HEK293 (cell line): ENCODE data around the gene GRID2.

Experiments
- CTCF ChIA-PET: fragments of 350-600 bp; formaldehyde crosslinking; extraction: SDS; loops from one replicate; lab custom pipeline; 2021; ENCODE audit warnings: antibody characterized with exemption; lab: Yijun Ruan, JAX
- POLR2A ChIA-PET: fragments of 300-600 bp; formaldehyde crosslinking; extraction: SDS; loops from one replicate; lab custom pipeline; 2020; ENCODE audit warnings: antibody characterized with exemption, inconsistent platforms; lab: Yijun Ruan, JAX
- H3K27ac ChIP-seq: fragments of 200-500 bp; sonication (Bioruptor generic); 2 replicates; pipeline ENCODE4 v1.5.1; 2014; ENCODE audit warnings: low read depth, low read length, control low read depth, inconsistent platforms; ENCODE audit errors: extremely low read depth
- H3K36me3 ChIP-seq, 2 experiments: fragments of 200-500 bp in 1 of 2; sonication (Bioruptor generic) in 1 of 2; 1 replicate in 1 of 2; 2 replicates in 1 of 2; pipeline ENCODE4 v1.5.1; 2014 to 2017; ENCODE audit warnings: inconsistent platforms in 2 of 2, low read length in 2 of 2; ENCODE audit not compliant: control insufficient read depth in 2 of 2, insufficient read depth in 1 of 2
- H3K4me1 ChIP-seq: fragments of 200-500 bp; sonication (Bioruptor generic); 2 replicates; pipeline ENCODE4 v1.5.1; 2014; ENCODE audit warnings: mild to moderate bottlenecking, low read length, inconsistent platforms; ENCODE audit not compliant: control insufficient read depth, insufficient read depth
- H3K4me3 ChIP-seq: 2 replicates; pipeline ENCODE4 v1.5.1; 2011; ENCODE audit warnings: low read depth, mild to moderate bottlenecking, control low read depth, low read length, moderate library complexity
- H3K9me3 ChIP-seq: fragments of 200-500 bp; sonication (Bioruptor generic); 2 replicates; pipeline ENCODE4 v1.5.1; 2014; ENCODE audit warnings: low read depth, low read length, inconsistent platforms; ENCODE audit not compliant: control insufficient read depth, insufficient read depth
- GLIS2 ChIP-seq: fragments of 450-650 bp; formaldehyde crosslinking; IDR thresholded peaks from 2 replicates; pipeline ENCODE4 v1.5.1; 2016; ENCODE audit warnings: missing biosample characterization, missing genetic modification characterization
- MZF1 ChIP-seq: fragments of 450-650 bp; formaldehyde crosslinking; IDR thresholded peaks from 2 replicates; pipeline ENCODE4 v1.5.1; 2017; ENCODE audit warnings: missing biosample characterization, missing genetic modification characterization, borderline replicate concordance
- SP3 ChIP-seq: fragments of 450-650 bp; formaldehyde crosslinking; IDR thresholded peaks from 2 replicates; pipeline ENCODE4 v1.5.1; 2016; ENCODE audit warnings: missing biosample characterization, missing genetic modification characterization
- TRIM28 ChIP-seq: IDR thresholded peaks from 2 replicates; pipeline ENCODE4 v1.6.1; 2011; ENCODE audit warnings: low read length, control low read depth, borderline replicate concordance
- ZBTB1 ChIP-seq: fragments of 450-650 bp; formaldehyde crosslinking; IDR thresholded peaks from 2 replicates; pipeline ENCODE4 v1.5.1; 2016; ENCODE audit warnings: missing biosample characterization, missing genetic modification characterization
- ZBTB20 ChIP-seq: fragments of 450-650 bp; formaldehyde crosslinking; IDR thresholded peaks from 2 replicates; pipeline ENCODE4 v1.5.1; 2016; ENCODE audit warnings: missing biosample characterization, missing genetic modification characterization
- ZBTB21 ChIP-seq: fragments of 450-650 bp; formaldehyde crosslinking; IDR thresholded peaks from 2 replicates; pipeline ENCODE4 v1.5.1; 2017; ENCODE audit warnings: missing biosample characterization, missing genetic modification characterization
- ZEB2 ChIP-seq: fragments of 450-650 bp; formaldehyde crosslinking; IDR thresholded peaks from 2 replicates; pipeline ENCODE4 v1.5.1; 2016; ENCODE audit warnings: missing biosample characterization, missing genetic modification characterization
- ZFP69B ChIP-seq: fragments of 450-650 bp; formaldehyde crosslinking; IDR thresholded peaks from 2 replicates; pipeline ENCODE4 v1.5.1; 2016; ENCODE audit warnings: missing biosample characterization, missing genetic modification characterization
- ZNF132 ChIP-seq: fragments of 450-650 bp; formaldehyde crosslinking; IDR thresholded peaks from 2 replicates; pipeline ENCODE4 v1.5.1; 2017; ENCODE audit warnings: missing biosample characterization, missing genetic modification characterization, borderline replicate concordance
- ZNF174 ChIP-seq: fragments of 450-650 bp; formaldehyde crosslinking; IDR thresholded peaks from 2 replicates; pipeline ENCODE4 v1.5.0; 2017; ENCODE audit warnings: missing biosample characterization, mild to moderate bottlenecking, missing genetic modification characterization
- ZNF175 ChIP-seq: fragments of 450-650 bp; formaldehyde crosslinking; IDR thresholded peaks from 2 replicates; pipeline ENCODE4 v1.5.1; 2016; ENCODE audit warnings: missing biosample characterization, missing genetic modification characterization
- ZNF214 ChIP-seq: fragments of 450-650 bp; formaldehyde crosslinking; IDR thresholded peaks from 2 replicates; pipeline ENCODE4 v1.5.1; 2017; ENCODE audit warnings: missing biosample characterization, mild to moderate bottlenecking, missing genetic modification characterization, borderline replicate concordance
- ZNF221 ChIP-seq: fragments of 450-650 bp; formaldehyde crosslinking; IDR thresholded peaks from 2 replicates; pipeline ENCODE4 v1.5.1; 2017; ENCODE audit warnings: missing biosample characterization, missing genetic modification characterization, borderline replicate concordance
- ZNF23 ChIP-seq: fragments of 450-650 bp; formaldehyde crosslinking; IDR thresholded peaks from 2 replicates; pipeline ENCODE4 v1.5.1; 2016; ENCODE audit warnings: missing biosample characterization, missing genetic modification characterization, borderline replicate concordance
- ZNF311 ChIP-seq: fragments of 450-650 bp; formaldehyde crosslinking; IDR thresholded peaks from 2 replicates; pipeline ENCODE4 v1.5.1; 2017; ENCODE audit warnings: missing biosample characterization, missing genetic modification characterization, borderline replicate concordance
- ZNF366 ChIP-seq: fragments of 450-650 bp; formaldehyde crosslinking; conservative IDR thresholded peaks from 2 replicates; pipeline ENCODE4 v1.5.1; 2016; ENCODE audit warnings: missing biosample characterization, missing genetic modification characterization
- ZNF514 ChIP-seq: fragments of 450-650 bp; formaldehyde crosslinking; IDR thresholded peaks from 2 replicates; pipeline ENCODE4 v1.5.1; 2016; ENCODE audit warnings: missing biosample characterization, missing genetic modification characterization
- ZNF521 ChIP-seq: fragments of 450-650 bp; formaldehyde crosslinking; IDR thresholded peaks from 2 replicates; pipeline ENCODE4 v1.5.1; 2017; ENCODE audit warnings: missing biosample characterization, mild to moderate bottlenecking, missing genetic modification characterization
- ZNF626 ChIP-seq: fragments of 450-650 bp; sonication (Bioruptor Pico); formaldehyde crosslinking; IDR thresholded peaks from 2 replicates; pipeline ENCODE4 v1.5.1; 2018; ENCODE audit warnings: missing biosample characterization, missing genetic modification characterization, inconsistent platforms
- ZNF76 ChIP-seq: fragments of 450-650 bp; formaldehyde crosslinking; IDR thresholded peaks from 2 replicates; pipeline ENCODE4; 2016; ENCODE audit warnings: low read depth, missing biosample characterization, missing genetic modification characterization, borderline replicate concordance
- ZNF785 ChIP-seq: fragments of 450-650 bp; formaldehyde crosslinking; IDR thresholded peaks from 2 replicates; pipeline ENCODE4 v1.5.1; 2016; ENCODE audit warnings: missing biosample characterization, missing genetic modification characterization
- ZNF791 ChIP-seq: fragments of 450-650 bp; formaldehyde crosslinking; IDR thresholded peaks from 2 replicates; pipeline ENCODE4 v1.5.1; 2016; ENCODE audit warnings: missing biosample characterization, missing genetic modification characterization
- ZNF843 ChIP-seq: fragments of 450-650 bp; formaldehyde crosslinking; IDR thresholded peaks from 2 replicates; pipeline ENCODE4 v1.5.1; 2016; ENCODE audit warnings: missing biosample characterization, missing genetic modification characterization
- ZSCAN30 ChIP-seq: fragments of 450-650 bp; IDR thresholded peaks from 2 replicates; pipeline ENCODE4 v1.5.1; 2018; ENCODE audit warnings: missing biosample characterization, mild to moderate bottlenecking, missing genetic modification characterization, moderate library complexity
- ZXDB ChIP-seq: fragments of 450-650 bp; formaldehyde crosslinking; IDR thresholded peaks from 2 replicates; pipeline ENCODE4 v1.5.1; 2016; ENCODE audit warnings: missing biosample characterization, missing genetic modification characterization
- TF ChIP-seq, protein P1 (sequence below): fragments of 450-650 bp; formaldehyde crosslinking; IDR thresholded peaks from 2 replicates; pipeline ENCODE4 v1.5.1; 2017; ENCODE audit warnings: missing biosample characterization, missing genetic modification characterization
- TF ChIP-seq, protein P2 (sequence below): fragments of 450-650 bp; formaldehyde crosslinking; IDR thresholded peaks from 2 replicates; pipeline ENCODE4 v1.5.1; 2016; ENCODE audit warnings: missing biosample characterization, missing genetic modification characterization
- TF ChIP-seq, protein P3 (sequence below): fragments of 450-650 bp; IDR thresholded peaks from 2 replicates; pipeline ENCODE4 v1.5.1; 2018; ENCODE audit warnings: missing biosample characterization, missing genetic modification characterization

Gene GRID2

DNA sequence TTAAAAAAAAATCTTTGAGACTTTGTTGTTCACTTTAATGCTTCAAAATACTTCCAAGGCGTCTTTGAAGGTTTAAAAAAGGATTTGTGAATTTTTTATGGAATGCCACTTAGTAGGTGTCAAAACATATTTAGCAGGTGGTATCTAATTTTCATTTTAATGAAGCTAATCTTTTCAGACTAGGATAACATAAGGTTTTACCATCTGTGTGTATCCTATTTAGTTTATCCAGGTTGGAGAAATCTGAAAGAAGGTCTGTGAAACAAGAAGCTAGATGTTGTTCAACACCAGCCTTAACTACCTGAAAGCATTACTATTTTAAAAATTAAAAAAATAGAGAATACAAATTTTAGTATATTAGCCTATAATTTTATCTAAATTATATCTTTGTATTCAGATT, 193.4 kb downstream of the GRID2 start:
- POLR2A ChIA-PET = no interaction called here
- CTCF ChIA-PET = interaction anchor here (1.1 kb wide), 1 partner anchor 109 kb away, joined by 3 read pairs; no protein-coding TSS in a partner anchor
- TF ChIP-seq ZFP69B (tag by site-specific recombination) (no peak), TRIM28 (no peak)

DNA sequence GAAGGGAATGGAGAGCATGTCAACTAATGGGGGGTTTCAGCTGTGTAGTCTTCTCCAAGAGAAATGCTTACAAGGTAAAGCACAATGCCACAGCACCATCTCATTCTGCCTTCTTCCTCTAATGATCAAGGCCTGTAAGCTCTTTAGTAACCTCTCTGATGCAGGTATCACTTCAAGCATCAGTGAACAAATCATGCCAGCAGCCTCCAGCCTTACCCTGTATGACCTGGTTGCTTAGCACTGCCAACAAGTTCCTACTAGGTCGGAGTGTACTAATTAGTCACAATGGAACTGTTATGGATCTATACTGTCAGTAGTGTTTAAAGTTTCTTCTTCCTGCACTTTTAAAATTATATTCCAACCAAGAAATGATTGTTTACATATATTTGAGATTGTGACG, 197.7 kb downstream of the GRID2 start:
- H3K4me3 ChIP-seq = no peak overlapping the region
- H3K4me1 ChIP-seq = no peaks in the 10 kb centered on the region
- H3K27ac ChIP-seq = no peak overlapping the region
- no peaks in the 10 kb centered on the region for H3K36me3 ChIP-seq
- no peaks in the 10 kb centered on the region for H3K9me3 ChIP-seq
- POLR2A ChIA-PET = no interaction called here
- TF ChIP-seq ZEB2 (tag by site-specific recombination) (no peak), ZNF214 (tag by site-specific recombination) (no peak), ZNF175 (tag by site-specific recombination) (no peak), ZNF514 (no peak), ZNF221 (tag by site-specific recombination) (no peak), TRIM28 (no peak), ZNF76 (tag by site-specific recombination) (no peak), MZF1 (tag by site-specific recombination) (no peak), ZNF23 (no peak), ZBTB1 (tag by site-specific recombination) (no peak), ZXDB (tag by site-specific recombination) (no peak), ZNF785 (tag by site-specific recombination) (no peak), SP3 (no peak), ZNF626 (tag by site-specific recombination) (no peak), ZBTB21 (no peak), ZBTB20 (tag by site-specific recombination) (no peak)
- TF ChIP-seq, protein P1, sequence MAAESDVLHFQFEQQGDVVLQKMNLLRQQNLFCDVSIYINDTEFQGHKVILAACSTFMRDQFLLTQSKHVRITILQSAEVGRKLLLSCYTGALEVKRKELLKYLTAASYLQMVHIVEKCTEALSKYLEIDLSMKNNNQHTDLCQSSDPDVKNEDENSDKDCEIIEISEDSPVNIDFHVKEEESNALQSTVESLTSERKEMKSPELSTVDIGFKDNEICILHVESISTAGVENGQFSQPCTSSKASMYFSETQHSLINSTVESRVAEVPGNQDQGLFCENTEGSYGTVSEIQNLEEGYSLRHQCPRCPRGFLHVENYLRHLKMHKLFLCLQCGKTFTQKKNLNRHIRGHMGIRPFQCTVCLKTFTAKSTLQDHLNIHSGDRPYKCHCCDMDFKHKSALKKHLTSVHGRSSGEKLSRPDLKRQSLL (tag by site-specific recombination) = no peak
- CTCF ChIA-PET = no interaction called here

More for the DNA sequence above, 193.4 kb downstream of the GRID2 start:
- H3K36me3 ChIP-seq = no peaks in the 10 kb centered on the region
- H3K4me3 ChIP-seq = no peak overlapping the region
- no peaks in the 10 kb centered on the region for H3K4me1 ChIP-seq
- no peak overlapping the region for H3K27ac ChIP-seq
- no peaks in the 10 kb centered on the region for H3K9me3 ChIP-seq

DNA sequence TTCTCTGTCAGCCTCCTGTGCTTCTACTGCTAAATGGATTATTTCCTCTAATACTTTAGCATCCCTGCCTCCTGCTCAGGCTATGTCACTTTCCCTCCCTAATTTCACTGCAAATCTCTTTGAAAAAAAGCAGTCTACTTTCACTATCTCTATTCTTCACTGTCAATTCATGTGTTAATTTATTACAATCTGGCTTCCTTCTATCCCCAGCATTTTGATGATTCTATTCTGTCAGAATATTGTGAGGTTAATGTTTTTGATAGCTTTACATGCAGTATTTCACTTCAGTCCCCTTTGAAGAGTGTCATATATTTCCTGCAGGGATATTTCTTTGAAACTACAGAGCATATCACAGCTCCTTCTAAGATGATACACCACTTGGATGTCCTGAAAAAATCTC, 203.2 kb downstream of the GRID2 start:
- no peak for TF ChIP-seq ZNF174 (tag by site-specific recombination)
- no peak for TF ChIP-seq ZNF521 (tag by site-specific recombination)
- TF ChIP-seq ZSCAN30 (tag by site-specific recombination) = no peak
- TF ChIP-seq ZNF311 (tag by site-specific recombination) = no peak
- no peak for TF ChIP-seq ZEB2 (tag by site-specific recombination)
- TF ChIP-seq, protein P2, sequence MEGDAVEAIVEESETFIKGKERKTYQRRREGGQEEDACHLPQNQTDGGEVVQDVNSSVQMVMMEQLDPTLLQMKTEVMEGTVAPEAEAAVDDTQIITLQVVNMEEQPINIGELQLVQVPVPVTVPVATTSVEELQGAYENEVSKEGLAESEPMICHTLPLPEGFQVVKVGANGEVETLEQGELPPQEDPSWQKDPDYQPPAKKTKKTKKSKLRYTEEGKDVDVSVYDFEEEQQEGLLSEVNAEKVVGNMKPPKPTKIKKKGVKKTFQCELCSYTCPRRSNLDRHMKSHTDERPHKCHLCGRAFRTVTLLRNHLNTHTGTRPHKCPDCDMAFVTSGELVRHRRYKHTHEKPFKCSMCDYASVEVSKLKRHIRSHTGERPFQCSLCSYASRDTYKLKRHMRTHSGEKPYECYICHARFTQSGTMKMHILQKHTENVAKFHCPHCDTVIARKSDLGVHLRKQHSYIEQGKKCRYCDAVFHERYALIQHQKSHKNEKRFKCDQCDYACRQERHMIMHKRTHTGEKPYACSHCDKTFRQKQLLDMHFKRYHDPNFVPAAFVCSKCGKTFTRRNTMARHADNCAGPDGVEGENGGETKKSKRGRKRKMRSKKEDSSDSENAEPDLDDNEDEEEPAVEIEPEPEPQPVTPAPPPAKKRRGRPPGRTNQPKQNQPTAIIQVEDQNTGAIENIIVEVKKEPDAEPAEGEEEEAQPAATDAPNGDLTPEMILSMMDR (tag by site-specific recombination) = no peak
- TF ChIP-seq ZNF366 (tag by site-specific recombination) = no peak
- TF ChIP-seq ZNF843 = no peak
- TF ChIP-seq ZNF132 = no peak
- no peak for TF ChIP-seq GLIS2 (tag by site-specific recombination)
- TF ChIP-seq, protein P3, sequence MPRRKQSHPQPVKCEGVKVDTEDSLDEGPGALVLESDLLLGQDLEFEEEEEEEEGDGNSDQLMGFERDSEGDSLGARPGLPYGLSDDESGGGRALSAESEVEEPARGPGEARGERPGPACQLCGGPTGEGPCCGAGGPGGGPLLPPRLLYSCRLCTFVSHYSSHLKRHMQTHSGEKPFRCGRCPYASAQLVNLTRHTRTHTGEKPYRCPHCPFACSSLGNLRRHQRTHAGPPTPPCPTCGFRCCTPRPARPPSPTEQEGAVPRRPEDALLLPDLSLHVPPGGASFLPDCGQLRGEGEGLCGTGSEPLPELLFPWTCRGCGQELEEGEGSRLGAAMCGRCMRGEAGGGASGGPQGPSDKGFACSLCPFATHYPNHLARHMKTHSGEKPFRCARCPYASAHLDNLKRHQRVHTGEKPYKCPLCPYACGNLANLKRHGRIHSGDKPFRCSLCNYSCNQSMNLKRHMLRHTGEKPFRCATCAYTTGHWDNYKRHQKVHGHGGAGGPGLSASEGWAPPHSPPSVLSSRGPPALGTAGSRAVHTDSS (tag by site-specific recombination) = no peak
- no peak for TF ChIP-seq ZNF791 (tag by site-specific recombination)
- H3K36me3 ChIP-seq = no peaks in the 10 kb centered on the region
- no peaks in the 10 kb centered on the region for H3K9me3 ChIP-seq
- POLR2A ChIA-PET = no interaction called here
- H3K4me1 ChIP-seq = no peaks in the 10 kb centered on the region
- H3K4me3 ChIP-seq = no peak overlapping the region
- CTCF ChIA-PET = no interaction called here
- H3K27ac ChIP-seq = no peak overlapping the region
